ENCODE results near the gene MFAP4. TPM values are rescaled to one million over a fixed set of nuclear protein-coding genes. Genes with fewer than 3 reads are reported as not detected.

MFAP4 gene
- not detected in 2 replicates for total RNA-seq

DNA sequence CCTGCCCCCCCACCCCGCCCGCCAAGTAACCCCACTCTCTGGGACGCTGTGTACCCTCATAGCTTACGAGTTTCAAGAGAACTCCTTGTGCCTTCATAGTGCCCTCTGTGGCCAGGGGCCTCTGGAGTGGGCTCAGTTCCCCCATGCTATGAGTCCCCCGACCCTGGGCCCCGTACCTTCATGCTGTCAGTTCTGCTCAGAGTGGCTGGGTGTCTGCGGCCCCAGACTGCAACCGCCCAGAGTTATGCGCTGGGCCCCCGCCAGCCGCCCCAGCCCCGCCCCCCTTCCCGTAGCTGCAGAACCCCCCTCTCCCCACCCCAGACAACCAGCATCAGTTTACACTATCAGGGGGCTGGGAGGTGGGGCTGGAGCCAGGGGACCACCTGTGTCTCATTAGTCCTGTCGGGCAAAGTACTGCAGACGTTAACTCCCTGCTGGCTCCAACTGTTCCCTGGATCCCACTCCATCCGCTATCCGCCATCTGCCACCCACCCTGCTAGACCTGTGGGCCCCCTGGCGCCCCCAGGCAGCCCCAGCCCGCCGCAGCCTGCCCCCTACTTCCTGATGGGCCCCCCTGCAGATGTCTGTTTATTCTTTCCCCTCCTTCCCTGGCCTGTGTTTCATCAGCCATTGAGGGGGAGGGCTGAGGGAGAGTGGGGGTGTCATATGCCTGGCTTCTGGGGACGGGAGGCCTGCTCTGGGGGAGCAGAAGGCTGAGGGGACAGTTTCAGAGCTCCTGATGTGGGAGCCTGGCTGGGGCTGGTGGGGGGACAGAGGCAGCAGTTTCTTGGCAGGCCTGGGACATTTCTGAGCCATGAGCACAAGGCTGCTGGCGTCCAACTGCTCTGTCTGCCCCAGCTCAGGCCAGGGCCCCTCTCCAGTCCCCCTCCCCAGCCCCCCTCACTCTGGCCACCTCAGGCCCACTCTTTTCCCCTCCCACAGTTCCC, at the start of gene MFAP4:
MFAP4 (minus strand) TSS at position 217 of the 947 bp plus-strand sequence; CDS start at position 182, 35 bp downstream.
- DNase-seq (ENCODE audit: extremely low read depth, low read depth, low spot score): no peak

GRCh38 chr17:19433727-19434340, 46.8 kb upstream of the MFAP4 start:
- DNase-seq (ENCODE audit: extremely low read depth, low read depth, low spot score): no peak

GRCh38 chr17:19433255-19433654, 46.3 kb upstream of the MFAP4 start:
- DNase-seq (ENCODE audit: extremely low read depth, low read depth, low spot score): no peak

DNA sequence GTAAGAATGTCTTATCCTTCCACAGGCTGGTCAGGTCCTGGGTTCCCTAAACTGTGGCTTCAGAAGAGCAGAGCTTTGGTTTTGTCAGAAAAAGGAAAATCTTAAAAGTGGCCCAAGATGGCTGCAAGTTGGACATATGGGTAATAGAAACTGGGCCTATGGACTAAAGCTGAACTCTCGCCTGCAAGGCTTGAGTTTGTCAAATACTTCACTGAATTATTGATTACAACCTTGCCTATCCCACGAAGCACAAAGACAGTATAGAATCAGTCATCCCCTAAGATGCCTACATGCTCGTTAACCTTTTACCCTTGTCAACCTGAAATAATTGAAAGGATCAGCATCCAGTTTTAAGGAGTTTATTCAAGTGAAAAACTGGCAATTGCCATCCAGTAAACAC, 44.7 kb upstream of the MFAP4 start:
- no peak for DNase-seq (ENCODE audit: extremely low read depth, low read depth, low spot score)

DNA sequence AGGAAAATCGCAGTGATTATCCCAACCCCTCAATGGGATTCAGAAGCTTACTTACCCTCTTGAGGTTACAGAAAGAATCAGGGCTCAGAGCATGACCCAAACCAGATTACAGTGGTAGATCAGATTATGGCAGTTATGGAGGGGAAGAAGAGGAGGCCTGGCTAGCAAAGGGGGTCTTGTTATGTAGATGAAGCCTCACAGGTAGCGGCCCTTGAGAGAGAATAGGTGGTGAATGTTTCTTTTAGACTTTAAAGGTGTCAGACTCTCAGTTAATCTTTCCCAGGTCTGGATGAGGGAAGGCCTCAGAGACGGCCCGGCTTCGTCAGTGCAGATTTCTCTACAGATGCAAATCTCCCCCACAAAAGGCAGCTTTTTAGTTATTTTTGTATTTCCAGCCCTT, 39.6 kb upstream of the MFAP4 start:
- no peak for DNase-seq (ENCODE audit: extremely low read depth, low read depth, low spot score)

DNA sequence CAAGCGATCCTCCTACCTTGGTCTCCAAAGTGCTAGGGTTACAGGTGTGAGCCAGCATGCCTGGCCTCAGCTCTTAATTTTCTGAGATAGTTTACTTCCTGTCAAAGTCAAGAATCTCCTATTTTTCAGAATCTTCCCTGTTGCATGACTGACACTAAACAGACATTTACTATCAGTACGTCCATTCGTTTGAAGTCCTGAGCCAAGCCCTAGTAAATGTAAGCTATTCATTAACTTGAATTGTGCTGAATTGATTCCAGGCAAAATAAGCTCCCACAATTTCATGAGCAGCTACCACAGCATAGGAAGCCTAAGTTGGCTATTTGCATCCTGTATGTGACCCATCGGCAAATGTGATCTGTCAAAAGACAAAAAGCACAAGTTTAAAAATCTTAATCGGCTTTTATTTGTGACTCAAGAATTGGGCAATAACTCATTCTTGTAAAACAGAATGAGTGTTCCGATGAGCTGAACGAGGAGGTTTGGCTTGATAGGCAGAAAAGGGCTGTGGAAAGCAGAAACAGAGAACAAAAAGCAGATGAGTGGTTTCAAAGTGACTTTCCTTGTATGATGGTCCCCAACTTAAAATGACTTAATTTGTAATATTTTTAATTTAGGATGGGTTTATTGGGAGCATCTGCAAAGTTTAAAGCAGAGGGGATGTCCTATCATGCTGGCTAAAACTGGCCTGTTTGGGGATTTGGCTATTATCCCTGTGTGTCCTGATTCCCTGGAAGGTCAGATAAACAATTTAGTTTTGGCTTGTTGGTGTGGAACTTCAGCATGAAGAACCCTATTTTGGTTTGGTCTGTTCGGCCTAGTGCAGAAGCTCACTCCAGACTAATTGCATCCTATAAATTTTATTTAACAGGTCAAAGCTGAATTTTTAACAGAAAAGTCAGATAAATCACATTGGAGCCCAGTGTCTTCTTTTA, 38.2 kb upstream of the MFAP4 start:
- no peak for DNase-seq (ENCODE audit: extremely low read depth, low read depth, low spot score)

GRCh38 chr17:19421926-19422325, 34.9 kb upstream of the MFAP4 start:
- DNase-seq (ENCODE audit: extremely low read depth, low read depth, low spot score): no peak

- no peak for DNase-seq (ENCODE audit: extremely low read depth, low read depth, low spot score)
Observed at GRCh38 chr17:19421219-19421618, 34.2 kb upstream of the MFAP4 start.

GRCh38 chr17:19418251-19418992, 31.4 kb upstream of the MFAP4 start:
- DNase-seq (ENCODE audit: extremely low read depth, low read depth, low spot score): no peak

DNA sequence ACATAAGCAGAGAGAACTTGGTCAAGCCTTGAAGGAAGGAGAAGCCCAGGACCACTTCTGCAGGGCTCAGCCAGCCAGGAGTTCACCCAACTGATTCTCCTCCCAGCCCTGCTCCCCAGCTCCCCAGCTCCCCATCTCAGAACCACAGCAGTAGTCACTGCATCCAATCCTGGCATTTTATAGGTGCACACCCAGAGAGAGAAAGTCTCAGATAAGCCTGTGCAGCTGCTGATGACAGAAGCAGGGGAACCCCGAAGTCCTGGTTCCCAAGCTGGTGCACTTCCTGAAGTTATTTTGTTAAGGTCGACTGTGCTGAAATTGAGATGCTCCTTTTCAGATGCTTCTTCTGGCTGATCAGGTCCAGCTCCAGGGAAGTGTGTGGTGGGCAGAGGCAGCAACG, 30.6 kb upstream of the MFAP4 start:
- DNase-seq (ENCODE audit: extremely low read depth, low read depth, low spot score): no peak

DNA sequence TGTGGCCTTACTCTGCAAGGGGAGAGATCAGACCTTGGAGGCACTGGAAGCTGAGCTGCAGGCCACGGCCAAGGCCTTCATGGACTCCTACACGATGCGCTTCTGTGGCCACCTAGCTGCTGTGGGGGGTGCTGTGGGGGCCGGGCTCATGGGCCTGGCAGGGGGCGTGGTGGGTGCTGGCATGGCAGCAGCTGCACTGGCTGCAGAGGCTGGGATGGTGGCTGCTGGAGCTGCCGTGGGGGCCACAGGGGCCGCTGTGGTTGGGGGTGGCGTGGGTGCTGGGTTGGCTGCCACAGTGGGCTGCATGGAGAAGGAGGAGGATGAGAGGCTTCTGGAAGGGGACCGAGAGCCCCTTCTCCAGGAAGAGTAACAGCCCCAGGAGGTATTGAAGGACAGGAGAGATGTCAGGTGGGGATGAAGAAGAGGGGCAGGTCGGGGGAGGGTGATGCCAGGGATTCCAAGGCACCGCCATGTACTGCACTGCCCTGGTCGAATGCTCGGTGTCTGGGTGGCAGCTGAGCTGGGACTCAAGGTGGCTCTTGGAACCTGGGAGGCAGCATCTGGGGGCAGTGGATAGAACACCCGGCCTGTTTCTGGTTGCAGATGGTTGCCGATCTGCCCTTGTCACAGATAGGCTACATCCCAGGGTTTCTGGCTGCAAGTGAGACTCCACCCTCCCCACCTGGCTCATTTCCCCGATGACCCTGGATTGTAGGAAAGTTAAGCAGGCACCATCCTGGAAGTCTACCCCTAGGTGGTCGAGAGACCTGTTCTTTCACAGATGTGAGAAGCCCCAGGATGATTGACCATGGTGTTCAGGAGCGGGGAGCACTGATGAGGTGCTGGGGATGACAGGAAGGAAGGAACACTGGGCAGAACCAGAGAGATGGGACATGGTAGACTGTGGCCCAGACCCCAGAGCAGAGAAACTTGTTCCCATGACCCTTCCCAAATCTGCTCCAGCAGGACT, 29.1 kb upstream of the MFAP4 start:
- no peak for DNase-seq (ENCODE audit: extremely low read depth, low read depth, low spot score)

- DNase-seq (ENCODE audit: extremely low read depth, low read depth, low spot score): no peak
Observed at GRCh38 chr17:19415311-19415710, 28.3 kb upstream of the MFAP4 start.

- DNase-seq (ENCODE audit: extremely low read depth, low read depth, low spot score): no peak
Observed at GRCh38 chr17:19414396-19415280, 27.6 kb upstream of the MFAP4 start.

DNA sequence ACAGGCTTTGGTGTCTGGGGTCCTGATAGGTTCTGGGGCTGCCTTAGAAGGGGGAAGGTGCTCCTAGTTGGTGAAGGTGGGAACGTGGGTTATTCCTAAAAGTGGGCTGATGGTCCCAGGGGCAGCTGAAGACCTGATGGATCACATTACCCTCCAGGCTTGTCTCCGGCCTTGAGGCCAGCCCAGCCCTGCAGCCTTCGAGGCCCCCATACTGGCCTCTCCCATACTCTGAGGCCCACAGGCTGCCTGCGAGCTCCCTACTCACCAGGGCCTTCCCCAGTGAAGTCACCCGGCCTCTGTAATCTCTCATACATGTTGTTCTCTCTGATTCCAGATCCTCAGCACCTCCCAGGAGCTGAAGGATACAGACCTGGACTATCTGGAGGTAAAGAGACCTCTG, 26.8 kb upstream of the MFAP4 start:
- no peak for DNase-seq (ENCODE audit: extremely low read depth, low read depth, low spot score)

DNA sequence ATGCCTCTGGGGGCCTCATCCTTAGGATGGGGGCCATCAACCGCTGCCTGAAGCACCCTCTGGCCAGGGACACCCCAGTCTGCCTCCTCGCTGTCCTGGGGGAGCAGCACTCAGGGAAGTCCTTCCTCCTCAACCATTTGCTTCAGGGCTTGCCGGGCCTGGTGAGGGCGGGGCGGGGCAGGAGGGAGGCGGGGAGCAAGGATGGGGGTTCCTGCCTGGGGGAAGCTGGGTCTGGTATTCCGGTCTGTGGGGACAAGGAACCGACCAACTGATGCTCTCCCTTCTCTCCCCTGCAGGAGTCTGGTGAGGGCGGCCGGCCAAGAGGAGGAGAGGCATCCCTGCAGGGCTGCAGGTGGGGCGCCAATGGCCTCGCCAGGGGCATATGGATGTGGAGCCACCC, 26.0 kb upstream of the MFAP4 start:
- no peak for DNase-seq (ENCODE audit: extremely low read depth, low read depth, low spot score)

- no peak for DNase-seq (ENCODE audit: extremely low read depth, low read depth, low spot score)
Observed at GRCh38 chr17:19412510-19412909, 25.5 kb upstream of the MFAP4 start.

- no peak for DNase-seq (ENCODE audit: extremely low read depth, low read depth, low spot score)
Observed at GRCh38 chr17:19411631-19412030, 24.6 kb upstream of the MFAP4 start.
